ENCODE data around the gene NCOR2. TPM values are rescaled to one million over a fixed set of nuclear protein-coding genes. Genes with fewer than 3 reads are reported as not detected.
A peak's percentile ranks its signal among the peaks of the same experiment; 100 is the strongest.

Gene NCOR2
- total RNA-seq, 1 experiment from 2014 or later = 326 TPM

- TF ChIP-seq CDX4 (CRISPR knock-in tag; IDR thresholded peaks at IDR 0.05; ENCODE audit: borderline replicate concordance) (no peak), FOXK1 (CRISPR knock-in tag; IDR thresholded peaks at IDR 0.05) (no peak), RORB (CRISPR knock-in tag; IDR thresholded peaks at IDR 0.05) (no peak)
Measured at GRCh38 chr12:124550123-124551089, 17.0 kb downstream of the NCOR2 start (continued).

GRCh38 chr12:124549629-124550028 is 17.8 kb downstream of the NCOR2 start:
- H3K4me1 Mint-ChIP-seq = peaks cover 72% of the 10 kb centered on the region
- DNase-seq (ENCODE audit: low spot score) = no peak
- no peak overlapping the region for H3K4me3 Mint-ChIP-seq
- ChIA-PET CTCF (no interaction called here), POLR2A (no interaction called here)
- H3K36me3 Mint-ChIP-seq = peaks cover 3% of the 10 kb centered on the region; the same call in 1 of the 2 replicates
- TF ChIP-seq ZNF263 (CRISPR knock-in tag; IDR thresholded peaks at IDR 0.05; ENCODE audit: low read depth) (no peak), ZNF671 (CRISPR knock-in tag; IDR thresholded peaks at IDR 0.05) (no peak), PRDM15 (CRISPR knock-in tag; IDR thresholded peaks at IDR 0.05) (no peak), NFATC4 (CRISPR knock-in tag; IDR thresholded peaks at IDR 0.05) (no peak), SP1 (CRISPR knock-in tag; conservative IDR thresholded peaks at IDR 0.05) (no peak), IRF1 (CRISPR knock-in tag; IDR thresholded peaks at IDR 0.05) (no peak), JUN (CRISPR knock-in tag; IDR thresholded peaks at IDR 0.05) (no peak)
- no peaks in the 10 kb centered on the region for H3K27me3 Mint-ChIP-seq (ENCODE audit: low read depth)
- peaks cover 6% of the 10 kb centered on the region; the same call in 1 of the 2 replicates for H3K9me3 Mint-ChIP-seq
- no peak for ATAC-seq
- peak overlapping the region; percentile 60 for H3K27ac Mint-ChIP-seq

GRCh38 chr12:124548854-124549378 is 18.5 kb downstream of the NCOR2 start:
- H3K36me3 Mint-ChIP-seq = peaks cover 3% of the 10 kb centered on the region; the same call in 1 of the 2 replicates
- ChIA-PET POLR2A (no interaction called here), CTCF (no interaction called here)
- H3K27ac Mint-ChIP-seq = peak overlapping the region; percentile 95
- ATAC-seq (no peak), DNase-seq (ENCODE audit: low spot score) (no peak)
- no peaks in the 10 kb centered on the region for H3K27me3 Mint-ChIP-seq (ENCODE audit: low read depth)
- peaks cover 6% of the 10 kb centered on the region; the same call in 1 of the 2 replicates for H3K9me3 Mint-ChIP-seq
- no peak overlapping the region for H3K4me3 Mint-ChIP-seq
- peaks cover 74% of the 10 kb centered on the region for H3K4me1 Mint-ChIP-seq
- TF ChIP-seq ATF6 (CRISPR knock-in tag; IDR thresholded peaks at IDR 0.05) (no peak), AFF4 (CRISPR knock-in tag; IDR thresholded peaks at IDR 0.05; ENCODE audit: borderline replicate concordance) (no peak), CDX4 (CRISPR knock-in tag; IDR thresholded peaks at IDR 0.05; ENCODE audit: borderline replicate concordance) (no peak), SMAD3 (CRISPR knock-in tag; IDR thresholded peaks at IDR 0.05; ENCODE audit: borderline replicate concordance) (no peak), JAZF1 (CRISPR knock-in tag; IDR thresholded peaks at IDR 0.05) (no peak), RELA (CRISPR knock-in tag; IDR thresholded peaks at IDR 0.05; ENCODE audit: borderline replicate concordance) (no peak), ELF4 (CRISPR knock-in tag; IDR thresholded peaks at IDR 0.05; ENCODE audit: low read depth) (no peak), SP1 (CRISPR knock-in tag; conservative IDR thresholded peaks at IDR 0.05) (no peak), NFYB (CRISPR knock-in tag; conservative IDR thresholded peaks at IDR 0.05; ENCODE audit: low read depth) (no peak), ERG (CRISPR knock-in tag; IDR thresholded peaks at IDR 0.05) (no peak)

All from WTC11 (cell line).